HG02798 (cell line): ENCODE results near the gene TWIST1.

Source experiments
- ATAC-seq: cut with Tn5 transposase; IDR thresholded peaks from one replicate; pipeline ENCODE4 v1.9.1; 2021; ENCODE audit warnings: mild to moderate bottlenecking; ENCODE audit not compliant: unreplicated experiment, poor library complexity

The TWIST1 gene

GRCh38 chr7:19097165-19098055 is 20.0 kb downstream of the TWIST1 start:
- no peak for ATAC-seq

DNA sequence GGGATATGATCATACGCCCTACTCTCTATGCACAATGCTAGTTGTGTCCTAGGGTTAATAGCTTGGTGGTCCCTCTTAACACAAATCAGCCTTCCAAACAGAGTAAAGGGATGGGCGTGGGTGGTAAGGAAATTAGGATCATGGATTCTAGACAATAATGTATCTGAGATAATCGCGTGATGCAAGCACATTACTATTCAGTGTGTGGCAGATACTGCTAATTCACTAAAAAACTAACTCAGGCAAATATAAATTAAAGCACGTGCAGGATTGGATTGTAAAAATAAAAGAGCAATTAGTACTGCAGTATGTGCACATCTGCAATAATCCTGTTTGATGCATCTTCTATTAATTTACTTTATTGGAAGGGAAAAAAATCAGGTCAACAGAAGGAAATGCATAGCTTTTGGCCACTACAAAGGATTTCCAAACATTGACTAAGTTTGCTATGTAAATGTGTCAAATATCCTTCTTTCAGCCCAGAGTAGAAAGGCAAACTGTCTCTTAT is 22.0 kb downstream of the TWIST1 start:
- no peak for ATAC-seq

DNA sequence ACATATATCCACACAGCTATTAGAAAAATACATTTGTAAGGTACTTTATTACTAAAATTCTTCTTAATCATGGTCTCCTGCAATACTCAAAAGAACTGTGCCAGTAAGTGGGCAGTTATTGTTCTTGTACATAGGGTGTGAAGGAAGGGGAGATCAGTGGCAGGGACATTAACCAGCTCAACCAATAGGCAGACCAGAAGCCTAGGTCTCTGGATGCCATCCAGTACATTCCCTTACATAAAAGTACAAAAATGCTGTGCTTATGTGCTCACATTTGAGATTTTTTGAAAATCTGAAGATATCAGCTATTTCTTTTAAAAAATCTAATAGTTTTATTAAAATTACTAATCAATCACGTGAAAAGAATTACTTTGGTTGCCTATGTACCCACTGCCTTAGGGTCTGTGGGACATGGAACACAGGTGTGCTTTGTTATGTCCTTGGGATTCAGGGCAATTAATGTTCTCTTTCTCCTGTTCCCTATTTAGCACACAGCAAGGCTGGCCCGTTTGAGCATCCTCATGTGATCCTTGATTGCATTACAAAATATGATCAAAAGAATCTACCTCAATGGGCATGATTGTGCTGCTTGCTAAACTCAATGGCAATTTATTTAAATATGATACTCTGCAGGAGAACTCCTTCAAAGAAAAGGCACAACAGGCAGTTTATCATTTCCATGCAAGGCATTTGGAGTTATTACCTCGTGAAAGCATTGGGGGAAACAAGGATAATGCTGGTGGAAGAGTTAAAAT is 22.7 kb downstream of the TWIST1 start:
- no peak for ATAC-seq

DNA sequence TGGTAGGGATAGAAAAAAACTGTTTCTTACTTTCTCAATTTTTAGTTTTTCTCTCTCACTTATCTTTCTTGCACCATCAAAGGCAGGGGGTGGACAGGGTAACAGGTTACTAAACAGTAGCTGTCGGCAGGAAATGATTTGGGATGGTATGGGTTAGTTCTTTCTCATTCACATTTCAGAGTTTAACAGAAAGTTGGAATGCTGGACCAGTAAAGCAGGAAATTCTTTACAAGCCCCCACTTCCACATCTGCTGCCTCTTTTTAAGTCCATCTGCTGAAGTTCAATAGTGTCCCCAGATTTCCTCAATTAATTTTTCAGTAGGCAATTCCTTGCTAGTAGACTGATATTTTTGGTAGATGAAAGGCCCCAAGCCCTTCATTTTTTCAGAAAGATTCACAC is 23.3 kb downstream of the TWIST1 start:
- no peak for ATAC-seq

- ATAC-seq: no peak
Measured at GRCh38 chr7:19091550-19092200, 25.8 kb downstream of the TWIST1 start.

DNA sequence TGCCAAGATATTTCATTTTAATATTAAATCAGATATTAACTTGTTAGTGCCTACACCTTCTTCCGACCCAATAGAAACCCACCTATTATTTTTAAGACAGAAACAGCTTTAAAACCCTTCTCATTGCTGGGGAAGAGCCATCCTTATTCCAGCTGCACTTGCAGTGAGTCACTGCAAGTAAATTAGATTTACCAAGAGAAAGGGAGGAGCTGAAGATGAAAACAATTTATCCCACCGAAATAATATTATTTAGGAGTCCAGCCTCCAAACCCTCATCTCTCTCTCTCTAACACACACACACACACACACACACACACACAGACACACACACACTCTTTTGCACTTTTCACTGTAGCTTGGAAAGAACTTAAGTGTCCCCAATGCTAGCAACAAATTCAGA is 26.9 kb downstream of the TWIST1 start:
- ATAC-seq: no peak

GRCh38 chr7:19089797-19090196 is 27.6 kb downstream of the TWIST1 start:
- no peak for ATAC-seq

DNA sequence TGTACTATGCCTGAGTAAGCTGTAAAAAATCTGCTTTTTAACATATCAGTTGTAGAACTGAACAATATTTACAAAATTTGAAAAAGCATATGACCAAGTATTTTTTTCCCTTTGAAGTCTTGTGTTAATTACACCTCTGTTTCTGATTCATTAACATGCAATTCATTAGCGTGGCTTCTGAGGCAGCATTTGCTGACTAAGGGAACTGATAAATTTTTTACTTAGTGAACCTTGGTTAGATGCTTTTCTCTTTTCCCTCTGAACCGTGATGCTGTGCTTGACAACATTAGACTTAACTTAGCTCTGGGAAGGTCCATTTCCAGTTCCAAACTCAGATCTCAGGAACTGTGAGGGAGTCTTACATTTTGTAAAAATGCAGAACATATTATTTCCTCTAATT is 28.1 kb downstream of the TWIST1 start:
- ATAC-seq: no peak

GRCh38 chr7:19080093-19080492 is 37.3 kb downstream of the TWIST1 start:
- no peak for ATAC-seq

DNA sequence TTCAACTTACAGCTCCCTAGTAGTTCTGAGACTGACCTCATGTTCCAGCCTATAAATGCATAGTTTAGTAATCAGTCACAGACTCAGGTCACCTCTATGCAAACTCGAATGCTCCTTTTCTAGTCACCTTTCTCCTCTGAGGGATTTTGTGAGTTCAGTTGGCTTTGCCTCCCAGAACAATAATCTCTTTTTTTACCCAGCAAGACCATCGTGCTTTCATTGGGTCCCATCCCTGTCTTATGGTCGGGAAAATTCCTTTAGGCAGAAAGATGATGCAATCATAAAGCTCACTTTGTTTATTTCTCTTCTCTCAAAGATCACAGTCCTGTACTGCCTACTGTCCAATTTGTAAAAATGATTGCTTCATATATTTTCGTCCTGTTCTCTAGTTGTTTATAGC is 38.4 kb downstream of the TWIST1 start:
- no peak for ATAC-seq

DNA sequence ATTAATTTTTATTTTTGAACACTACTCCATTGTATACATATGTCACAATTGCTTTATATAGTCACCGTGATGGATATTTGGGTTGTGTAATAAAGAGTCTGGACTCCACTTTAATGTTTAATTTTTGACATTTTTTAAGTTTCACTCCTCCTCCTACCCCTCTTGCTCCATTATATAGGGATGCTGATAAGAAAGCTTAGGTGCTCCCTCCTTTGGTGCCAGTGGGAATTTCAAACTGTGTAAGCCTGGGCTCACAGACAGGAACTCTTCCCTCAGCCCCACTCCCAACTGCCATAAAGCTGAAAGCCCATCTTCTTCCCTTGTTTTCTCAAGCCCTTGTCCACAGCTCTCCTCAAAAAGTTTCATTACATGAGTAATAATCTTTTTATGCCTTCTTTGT is 47.6 kb downstream of the TWIST1 start:
- ATAC-seq: no peak

DNA sequence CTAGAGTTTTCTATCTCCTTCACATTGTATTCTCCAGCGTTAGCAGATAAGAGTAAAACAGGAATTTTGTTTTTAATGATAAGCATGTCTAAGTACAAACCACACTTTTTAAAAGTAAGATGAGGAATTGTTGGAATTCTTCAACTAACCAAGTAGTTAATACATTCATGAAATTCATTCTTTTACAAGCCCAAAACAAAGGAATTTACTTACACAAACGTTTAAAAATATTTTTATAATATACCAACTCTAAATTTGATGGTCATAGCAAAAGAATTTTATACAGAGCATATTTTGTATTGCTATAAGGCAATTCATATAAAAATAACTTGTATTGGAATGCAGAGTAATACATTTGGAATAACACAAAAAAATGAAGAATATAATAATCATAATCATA is 51.3 kb downstream of the TWIST1 start:
- ATAC-seq: no peak
